H7 (cell line): ENCODE measurements around the gene ARFIP2. TPM values are rescaled to one million over a fixed set of nuclear protein-coding genes. Genes with fewer than 3 reads are reported as not detected.

Source experiments
- DNase-seq: peaks from one replicate; pipeline ENCODE4 v3.0.0; 2012
- H3K27me3 ChIP-seq: 2 replicates; pipeline ENCODE4 v1.6.0; 2011; ENCODE audit warnings: mild to moderate bottlenecking, low read length; ENCODE audit not compliant: control insufficient read depth, insufficient read depth
- H3K36me3 ChIP-seq: replicated peaks from 2 replicates; pipeline ENCODE4 v1.5.1; 2011; ENCODE audit warnings: low read length; ENCODE audit not compliant: control insufficient read depth, insufficient read depth
- H3K4me3 ChIP-seq: 2 replicates; pipeline ENCODE4 v1.5.1; 2011; ENCODE audit warnings: low read depth, mild to moderate bottlenecking, control low read depth, low read length, moderate library complexity; ENCODE audit not compliant: insufficient read depth
- total RNA-seq: library from RNA; depleted of rRNA; stranded (reverse); fragments of >200 nt; shearing (Covaris generic); gene quantifications from 2 replicates; pipeline ENCODE4 v1.2.3, GENCODE V29; 2014

Gene ARFIP2
- total RNA-seq, 1 experiment from 2014 or later = 56.0 TPM

GRCh38 chr11:6473451-6474412, 7.4 kb downstream of the ARFIP2 start, which contains the start of gene TRIM3:
Gene TRIM3, minus strand, starts transcription at chr11:6473941. Its CDS starts 8,246 bp downstream, at chr11:6465695.
- peaks cover 19% of the 10 kb centered on the region for H3K36me3 ChIP-seq
- H3K4me3 ChIP-seq = peak within 1 kb of the TSS; percentile 79
- peak; percentile 100 for DNase-seq
- H3K27me3 ChIP-seq = peaks cover 5% of the 10 kb centered on the region

- H3K36me3 ChIP-seq = peaks cover 11% of the 10 kb centered on the region
- peak overlapping the region; percentile 79 for H3K4me3 ChIP-seq
- no peak for DNase-seq
- H3K27me3 ChIP-seq = peaks cover 5% of the 10 kb centered on the region
These were observed 8.2 kb downstream of the ARFIP2 start for GRCh38 chr11:6472934-6473333.

GRCh38 chr11:6469599-6469998, 11.5 kb downstream of the ARFIP2 start:
- Histone ChIP-seq H3K4me3 (no peak overlapping the region), H3K36me3 (no peaks in the 10 kb centered on the region), H3K27me3 (peaks cover 5% of the 10 kb centered on the region)
- no peak for DNase-seq

GRCh38 chr11:6468712-6469495, 12.2 kb downstream of the ARFIP2 start:
- peak; percentile 98 for DNase-seq
- Histone ChIP-seq H3K4me3 (no peak overlapping the region), H3K27me3 (peaks cover 5% of the 10 kb centered on the region), H3K36me3 (no peaks in the 10 kb centered on the region)

GRCh38 chr11:6459099-6459450, 22.1 kb downstream of the ARFIP2 start:
- Histone ChIP-seq H3K4me3 (no peak overlapping the region), H3K27me3 (no peaks in the 10 kb centered on the region)
- no peak for DNase-seq

GRCh38 chr11:6458352-6459098, 22.6 kb downstream of the ARFIP2 start:
- H3K27me3 ChIP-seq = no peaks in the 10 kb centered on the region
- no peak for DNase-seq
- H3K4me3 ChIP-seq = no peak overlapping the region
- peaks cover 4% of the 10 kb centered on the region for H3K36me3 ChIP-seq

More at GRCh38 chr11:6459099-6459450, 22.1 kb downstream of the ARFIP2 start:
- peaks cover 4% of the 10 kb centered on the region for H3K36me3 ChIP-seq

GRCh38 chr11:6457581-6458320, 23.4 kb downstream of the ARFIP2 start:
- Histone ChIP-seq H3K4me3 (no peak overlapping the region), H3K36me3 (peaks cover 4% of the 10 kb centered on the region), H3K27me3 (no peaks in the 10 kb centered on the region)
- DNase-seq = peak; percentile 35

- peaks cover 4% of the 10 kb centered on the region for H3K36me3 ChIP-seq
- DNase-seq = no peak
- no peak overlapping the region for H3K4me3 ChIP-seq
- no peaks in the 10 kb centered on the region for H3K27me3 ChIP-seq
These were observed 24.6 kb downstream of the ARFIP2 start for GRCh38 chr11:6456361-6457073.

GRCh38 chr11:6455070-6455469, 26.1 kb downstream of the ARFIP2 start:
- Histone ChIP-seq H3K36me3 (peaks cover 4% of the 10 kb centered on the region), H3K4me3 (no peak overlapping the region)
- no peak for DNase-seq

GRCh38 chr11:6453152-6453551, 28.0 kb downstream of the ARFIP2 start:
- Histone ChIP-seq H3K36me3 (peaks cover 4% of the 10 kb centered on the region), H3K27me3 (no peaks in the 10 kb centered on the region), H3K4me3 (no peak overlapping the region)
- no peak for DNase-seq

More at GRCh38 chr11:6455070-6455469, 26.1 kb downstream of the ARFIP2 start:
- H3K27me3 ChIP-seq = no peaks in the 10 kb centered on the region

GRCh38 chr11:6452219-6452618, 28.9 kb downstream of the ARFIP2 start:
- no peaks in the 10 kb centered on the region for H3K27me3 ChIP-seq
- H3K36me3 ChIP-seq = peaks cover 4% of the 10 kb centered on the region
- DNase-seq = no peak
- H3K4me3 ChIP-seq = no peak overlapping the region

GRCh38 chr11:6448574-6448973, 32.6 kb downstream of the ARFIP2 start:
- DNase-seq = no peak
- no peaks in the 10 kb centered on the region for H3K27me3 ChIP-seq
- H3K4me3 ChIP-seq = no peak overlapping the region
- H3K36me3 ChIP-seq = no peaks in the 10 kb centered on the region; the same call in none of the 2 replicates

GRCh38 chr11:6443269-6444003, 37.7 kb downstream of the ARFIP2 start:
- H3K36me3 ChIP-seq = no peaks in the 10 kb centered on the region
- DNase-seq = peak; percentile 82
- no peak overlapping the region for H3K4me3 ChIP-seq
- H3K27me3 ChIP-seq = no peaks in the 10 kb centered on the region; the same call in 1 of the 2 replicates
